H1 (cell line): ENCODE measurements around the gene ZDHHC5. TPM values are rescaled to one million over a fixed set of nuclear protein-coding genes. Genes with fewer than 3 reads are reported as not detected.

ENCODE experiments used
- EP300 ChIP-seq, 2 experiments: IDR thresholded peaks; 1 replicate in 1 of 2; 2 replicates in 1 of 2; pipeline ENCODE4 v1.6.1; 2011 to 2012; ENCODE audit warnings: low read depth in 2 of 2, low read length in 2 of 2, mild to moderate bottlenecking in 2 of 2, borderline replicate concordance in 1 of 2, inconsistent platforms in 1 of 2, moderate library complexity in 1 of 2
- SIN3A ChIP-seq, 2 experiments: IDR thresholded peaks in 1 of 2; conservative IDR thresholded peaks in 1 of 2; 2 replicates each; pipeline ENCODE4 v1.6.1; 2011 to 2012; ENCODE audit warnings: low read length in 2 of 2, improper control_type of control experiment in 1 of 2, low read depth in 1 of 2, mild to moderate bottlenecking in 1 of 2
- SUZ12 ChIP-seq: fragments of 200-600 bp; sonication (generic); IDR thresholded peaks from 2 replicates; pipeline ENCODE4 v1.6.1; 2012; ENCODE audit warnings: mild to moderate bottlenecking, inconsistent platforms, low read length, moderate library complexity, mixed read lengths
- polyA plus RNA-seq, 7 experiments: library from polyadenylated mRNA; depleted of rRNA in 3 of 7; stranded (reverse) in 5 of 7; unstranded in 2 of 7; fragments of >200 nt in 5 of 7; fragments of 200-250 nt in 2 of 7; gene quantifications; 1 replicate in 5 of 7; 2 replicates in 1 of 7; 4 replicates in 1 of 7; pipeline versions ENCODE4 v1.2.1 to v1.2.3, GENCODE V29; 2011 to 2013; ENCODE audit warnings: missing spikeins in 2 of 7, mixed read lengths in 2 of 7
- total RNA-seq: library from RNA; stranded (reverse); fragmentation: NEBNext Ultra II Directional; extraction: Animal tissue kit (Norgen Biotek cat#: 25700); gene quantifications from 2 replicates; pipeline ENCODE4 v1.2.1, GENCODE V29; 2021

Gene ZDHHC5
- total and polyA plus RNA-seq, 2 of the 8 experiments (the other 6 are each of a cell fraction or from before 2014, with no cell fraction given), result 40.0 to 56.3 TPM

- TF ChIP-seq SIN3A (conservative IDR thresholded peaks at IDR 0.05 in 1 of 2, IDR thresholded peaks at IDR 0.05 in 1 of 2; ENCODE audit: low read depth in 1 of 2, low read length in 2 of 2) (no peak), SUZ12 (no peak), EP300 (IDR thresholded peaks at IDR 0.05; ENCODE audit: borderline replicate concordance in 1 of 2, low read depth in 2 of 2, low read length in 2 of 2) (no peak)
Measured at GRCh38 chr11:57703341-57703740, 35.4 kb downstream of the ZDHHC5 start (continued).
